Head of caudate nucleus (tissue), 42 donors: ENCODE measurements around the gene MEF2D.
A peak's percentile ranks its signal among the peaks of the same experiment; 100 is the strongest.

Experiments used
- DNase-seq, 42 donors: peaks; one replicate each; pipeline versions ENCODE4 v3.0.0 to v3.0.0-alpha.2; 2020 to 2021; ENCODE audit warnings: mixed read lengths in 7 of 42
- intact Hi-C: fragments of 100-400 bp; cut with DNase I; formaldehyde crosslinking; loops from one replicate; pipeline ENCODE4 v1.15.0; 2022

Gene MEF2D

GRCh38 chr1:156439036-156439776 lies 61.4 kb downstream of the MEF2D start:
- intact Hi-C loops: no loop called here
- DNase-seq: no peak

GRCh38 chr1:156438278-156438987 lies 62.1 kb downstream of the MEF2D start:
- DNase-seq: no peak
- intact Hi-C loops: no loop called here

GRCh38 chr1:156437037-156437867 lies 63.3 kb downstream of the MEF2D start:
- intact Hi-C loops: no loop called here
- peak in 1 of 42 donors; percentile 3 for DNase-seq

- intact Hi-C loops: no loop called here
- peak in 21 of 42 donors; percentile 35 to 77 (median 52) for DNase-seq
Observed at GRCh38 chr1:156436141-156437036, 64.2 kb downstream of the MEF2D start.

GRCh38 chr1:156435545-156436140 lies 64.9 kb downstream of the MEF2D start:
- no peak for DNase-seq
- intact Hi-C loops: no loop called here

GRCh38 chr1:156434989-156435544 lies 65.5 kb downstream of the MEF2D start:
- no peak for DNase-seq
- intact Hi-C loops: no loop called here

GRCh38 chr1:156433602-156434001 lies 67.0 kb downstream of the MEF2D start:
- intact Hi-C loops: no loop called here
- DNase-seq: no peak

GRCh38 chr1:156433032-156433431 lies 67.5 kb downstream of the MEF2D start:
- intact Hi-C loops: no loop called here
- no peak for DNase-seq

GRCh38 chr1:156432669-156433018 lies 67.9 kb downstream of the MEF2D start:
- no peak for DNase-seq
- intact Hi-C loops: no loop called here

GRCh38 chr1:156431769-156432668 lies 68.6 kb downstream of the MEF2D start:
- intact Hi-C loops: no loop called here
- peak in 1 of 42 donors; percentile 27 for DNase-seq

GRCh38 chr1:156431366-156431765 lies 69.2 kb downstream of the MEF2D start:
- intact Hi-C loops: no loop called here
- no peak for DNase-seq

GRCh38 chr1:156430866-156431265 lies 69.7 kb downstream of the MEF2D start:
- intact Hi-C loops: no loop called here
- DNase-seq: peak in 1 of 42 donors; percentile 54

- intact Hi-C loops: no loop called here
- peak in 7 of 42 donors; percentile 34 to 62 (median 56) for DNase-seq
Observed at GRCh38 chr1:156430303-156430702, 70.3 kb downstream of the MEF2D start.

- peak in 9 of 42 donors; percentile 51 to 75 (median 66) for DNase-seq
- intact Hi-C loops: no loop called here
Observed at GRCh38 chr1:156429313-156430060, 71.1 kb downstream of the MEF2D start.

GRCh38 chr1:156428746-156429288 lies 71.8 kb downstream of the MEF2D start:
- intact Hi-C loops: no loop called here
- peak in 1 of 42 donors; percentile 3 for DNase-seq

GRCh38 chr1:156427957-156428356 lies 72.6 kb downstream of the MEF2D start:
- intact Hi-C loops: no loop called here
- peak in 1 of 42 donors; percentile 31 for DNase-seq
